Neural progenitor cell (in vitro differentiated cells): Measurements from ENCODE around the gene TNFSF8.

Experiments
- EZH2phosphoT487 ChIP-seq: fragments of 200-600 bp; sonication (generic); IDR thresholded peaks from 2 replicates; pipeline ENCODE4 v1.6.1; 2017; ENCODE audit warnings: antibody characterized with exemption
- TF ChIP-seq, protein P1 (sequence below): fragments of 200-600 bp; sonication (generic); IDR thresholded peaks from 2 replicates; pipeline ENCODE4 v1.5.1; 2017; ENCODE audit warnings: antibody characterized with exemption, mild to moderate bottlenecking

DNA sequence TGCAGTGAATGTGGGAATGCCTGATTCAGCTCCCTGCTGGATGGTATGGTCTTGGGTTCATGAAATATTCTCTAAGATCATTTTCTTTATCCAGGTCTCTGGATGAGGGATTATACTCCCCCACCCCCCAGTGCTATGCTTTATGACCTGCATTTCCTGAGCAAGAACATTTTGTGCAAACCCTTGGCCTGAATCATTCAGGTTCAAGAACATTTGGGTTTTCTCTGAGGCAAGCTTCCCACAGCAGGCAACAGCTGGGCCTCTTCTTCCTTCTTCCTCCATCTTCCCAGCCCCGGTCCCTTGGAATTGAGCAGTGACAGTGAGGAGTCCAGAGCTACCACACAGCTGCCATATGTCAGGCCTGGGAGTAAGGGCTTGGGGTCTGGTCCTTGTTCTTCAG, 65.9 kb downstream of the TNFSF8 start:
- no peak for TF ChIP-seq EZH2phosphoT487
- TF ChIP-seq, protein P1, sequence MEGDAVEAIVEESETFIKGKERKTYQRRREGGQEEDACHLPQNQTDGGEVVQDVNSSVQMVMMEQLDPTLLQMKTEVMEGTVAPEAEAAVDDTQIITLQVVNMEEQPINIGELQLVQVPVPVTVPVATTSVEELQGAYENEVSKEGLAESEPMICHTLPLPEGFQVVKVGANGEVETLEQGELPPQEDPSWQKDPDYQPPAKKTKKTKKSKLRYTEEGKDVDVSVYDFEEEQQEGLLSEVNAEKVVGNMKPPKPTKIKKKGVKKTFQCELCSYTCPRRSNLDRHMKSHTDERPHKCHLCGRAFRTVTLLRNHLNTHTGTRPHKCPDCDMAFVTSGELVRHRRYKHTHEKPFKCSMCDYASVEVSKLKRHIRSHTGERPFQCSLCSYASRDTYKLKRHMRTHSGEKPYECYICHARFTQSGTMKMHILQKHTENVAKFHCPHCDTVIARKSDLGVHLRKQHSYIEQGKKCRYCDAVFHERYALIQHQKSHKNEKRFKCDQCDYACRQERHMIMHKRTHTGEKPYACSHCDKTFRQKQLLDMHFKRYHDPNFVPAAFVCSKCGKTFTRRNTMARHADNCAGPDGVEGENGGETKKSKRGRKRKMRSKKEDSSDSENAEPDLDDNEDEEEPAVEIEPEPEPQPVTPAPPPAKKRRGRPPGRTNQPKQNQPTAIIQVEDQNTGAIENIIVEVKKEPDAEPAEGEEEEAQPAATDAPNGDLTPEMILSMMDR = no peak
